Measurements from ENCODE around the gene PPARD. TPM values are rescaled to one million over a fixed set of nuclear protein-coding genes. Genes with fewer than 3 reads are reported as not detected.

PPARD gene
- polyA plus RNA-seq, 3 donors = 1.2 to 22.0 (median 2.4) TPM

- peak overlapping the region; percentile 88 to 96 (median 93) for H3K27ac Mint-ChIP-seq
- Histone ChIP-seq H3K4me1 (ENCODE audit: control insufficient read depth in 1 of 2, insufficient read depth in 2 of 2, low read length in 2 of 2) (peaks cover 42 to 48% of the 10 kb centered on the region in 2 donors), H3K27me3 (ENCODE audit: control insufficient read depth in 2 of 2, insufficient read depth in 2 of 2, low read length in 2 of 2) (no peaks in the 10 kb centered on the region), H3K36me3 (replicated peaks in 1 of 2; ENCODE audit: control insufficient read depth in 1 of 2, insufficient read depth in 2 of 2, low read length in 2 of 2) (peaks cover 28 to 67% of the 10 kb centered on the region in 2 donors), H3K79me2 (ENCODE audit: insufficient read depth, low read length) (peaks cover 60% of the 10 kb centered on the region), H2AFZ (ENCODE audit: insufficient read depth, low read depth, low read length, poor library complexity, severe bottlenecking) (peak overlapping the region; percentile 63), H3K4me2 (replicated peaks; ENCODE audit: extremely low read depth, low read length, poor library complexity, severe bottlenecking) (peak overlapping the region; percentile 57), H3K4me3 (replicated peaks in 1 of 3; ENCODE audit: low read depth in 2 of 3, low read length in 3 of 3) (peak overlapping the region in 2 of 3 experiments; percentile 13 to 58), H3K27ac (ENCODE audit: low read depth in 1 of 2, low read length in 2 of 2) (peak overlapping the region; percentile 47 to 81), H4K20me1 (ENCODE audit: insufficient read depth, low read length) (peaks cover 58% of the 10 kb centered on the region), H3K9me3 (replicated peaks in 1 of 2; ENCODE audit: control insufficient read depth in 1 of 2, insufficient read depth in 1 of 2, low read length in 2 of 2) (no peaks in the 10 kb centered on the region), H3K9ac (ENCODE audit: insufficient read depth, low read length, poor library complexity, severe bottlenecking) (peak overlapping the region; percentile 44)
- H3K4me3 Mint-ChIP-seq = peak overlapping the region; percentile 64 to 77
- peaks cover 52% of the 10 kb centered on the region for H3K4me1 Mint-ChIP-seq
- H3K9me3 Mint-ChIP-seq = no peaks in the 10 kb centered on the region
- intact Hi-C loops (cut with micrococcal nuclease) = loop anchor here in 1 of 2 donors (2.0 kb wide), 1 partner anchor 13 kb away; no protein-coding TSS in a partner anchor
- H3K36me3 Mint-ChIP-seq = peaks cover 61 to 89% of the 10 kb centered on the region in 2 donors
- DNase-seq = peak in 2 of 3 donors; percentile 46 to 47
- WGBS (ENCODE audit: insufficient coverage) = 0% methylated on average over 3 of the region's 6 CpGs
- no peaks in the 10 kb centered on the region for H3K27me3 Mint-ChIP-seq (ENCODE audit: low read depth in 3 of 3)
- TF ChIP-seq CTCF (IDR thresholded peaks at IDR 0.05) = no peak
Observed at GRCh38 chr6:35311390-35312075, 30.8 kb upstream of the PPARD start.

GRCh38 chr6:35312076-35312800, 30.1 kb upstream of the PPARD start:
- intact Hi-C loops (cut with micrococcal nuclease) = loop anchor here in 1 of 2 donors (2.0 kb wide), 1 partner anchor 13 kb away; no protein-coding TSS in a partner anchor
- no peaks in the 10 kb centered on the region for H3K9me3 Mint-ChIP-seq
- Histone ChIP-seq H3K79me2 (ENCODE audit: insufficient read depth, low read length) (peaks cover 58% of the 10 kb centered on the region), H3K4me3 (replicated peaks in 1 of 3; ENCODE audit: low read depth in 2 of 3, low read length in 3 of 3) (peak overlapping the region in 1 of 3 experiments; percentile 58), H3K9me3 (replicated peaks in 1 of 2; ENCODE audit: control insufficient read depth in 1 of 2, insufficient read depth in 1 of 2, low read length in 2 of 2) (no peaks in the 10 kb centered on the region), H3K27me3 (ENCODE audit: control insufficient read depth in 2 of 2, insufficient read depth in 2 of 2, low read length in 2 of 2) (no peaks in the 10 kb centered on the region), H3K36me3 (replicated peaks in 1 of 2; ENCODE audit: control insufficient read depth in 1 of 2, insufficient read depth in 2 of 2, low read length in 2 of 2) (peaks cover 32 to 67% of the 10 kb centered on the region in 2 donors), H2AFZ (ENCODE audit: insufficient read depth, low read depth, low read length, poor library complexity, severe bottlenecking) (peak overlapping the region; percentile 63), H3K4me1 (ENCODE audit: control insufficient read depth in 1 of 2, insufficient read depth in 2 of 2, low read length in 2 of 2) (peaks cover 42 to 48% of the 10 kb centered on the region in 2 donors), H4K20me1 (ENCODE audit: insufficient read depth, low read length) (peaks cover 58% of the 10 kb centered on the region), H3K4me2 (replicated peaks; ENCODE audit: extremely low read depth, low read length, poor library complexity, severe bottlenecking) (peak overlapping the region; percentile 57), H3K9ac (ENCODE audit: insufficient read depth, low read length, poor library complexity, severe bottlenecking) (peak overlapping the region; percentile 44), H3K27ac (ENCODE audit: low read depth in 1 of 2, low read length in 2 of 2) (peak overlapping the region; percentile 47 to 81)
- peak overlapping the region; percentile 45 to 96 (median 92) for H3K27ac Mint-ChIP-seq
- no peak for DNase-seq
- no peaks in the 10 kb centered on the region for H3K27me3 Mint-ChIP-seq (ENCODE audit: low read depth in 3 of 3)
- TF ChIP-seq CTCF (IDR thresholded peaks at IDR 0.05) = no peak
- peaks cover 61 to 89% of the 10 kb centered on the region in 2 donors for H3K36me3 Mint-ChIP-seq
- peak overlapping the region in 1 of 2 donors; percentile 77 for H3K4me3 Mint-ChIP-seq
- peaks cover 52% of the 10 kb centered on the region for H3K4me1 Mint-ChIP-seq
- 89% methylated on average over 13 of the region's 19 CpGs for WGBS (ENCODE audit: insufficient coverage)
